ENCODE data around the gene CGB3.

CGB3 gene

GRCh38 chr19:49009828-49010227 is 14.3 kb downstream of the CGB3 start:
- WGBS (ENCODE audit: insufficient coverage): 98% methylated on average over 13 of the region's 18 CpGs
- no peak for DNase-seq
- H3K27ac ChIP-seq (ENCODE audit: insufficient read depth in 1 of 2, low read depth in 1 of 2, low read length in 2 of 2, poor library complexity in 1 of 2, severe bottlenecking in 2 of 2): no peak overlapping the region
- no peaks in the 10 kb centered on the region for H3K9me3 ChIP-seq (ENCODE audit: control extremely low read depth in 1 of 5, control insufficient read depth in 4 of 5, insufficient read depth in 2 of 5, low read depth in 1 of 5, low read length in 4 of 5)
- H3K36me3 ChIP-seq (ENCODE audit: control insufficient read depth in 4 of 4, insufficient read depth in 4 of 4, low read length in 3 of 4): peaks cover 16 to 78% (median 58%) of the 10 kb centered on the region in 4 experiments
- POLR2A ChIA-PET: interaction anchor here (0.6 kb wide), 1 partner anchor 48 kb away, joined by 6 read pairs; the partner anchor contains the start of gene CGB7
- no peaks in the 10 kb centered on the region for H3K27me3 ChIP-seq (replicated peaks in 2 of 5; ENCODE audit: control insufficient read depth in 4 of 5, insufficient read depth in 5 of 5, low read length in 4 of 5)
- H3K4me3 ChIP-seq (ENCODE audit: control insufficient read depth in 1 of 7, extremely low read depth in 1 of 7, insufficient read depth in 4 of 7, low read depth in 2 of 7, low read length in 6 of 7): no peak overlapping the region
- CTCF ChIA-PET: interaction anchor here (0.6 to 4.3 kb wide), 4 partner anchors 8 to 16 kb away, joined by 3 to 15 read pairs (median 4); partner anchors contain the start of genes GYS1 and RUVBL2
- H3K4me1 ChIP-seq (ENCODE audit: control extremely low read depth in 1 of 4, control insufficient read depth in 4 of 4, insufficient read depth in 4 of 4, low read length in 3 of 4): no peaks in the 10 kb centered on the region

GRCh38 chr19:49006905-49007304 is 17.2 kb downstream of the CGB3 start:
- no peak for DNase-seq
- H3K4me3 ChIP-seq (ENCODE audit: control insufficient read depth in 1 of 7, extremely low read depth in 1 of 7, insufficient read depth in 4 of 7, low read depth in 2 of 7, low read length in 6 of 7): no peak overlapping the region
- 97% methylated on average over 22 of the region's 22 CpGs for WGBS (ENCODE audit: insufficient coverage)
- POLR2A ChIA-PET: no interaction called here
- no peaks in the 10 kb centered on the region for H3K4me1 ChIP-seq (ENCODE audit: control extremely low read depth in 1 of 4, control insufficient read depth in 4 of 4, insufficient read depth in 4 of 4, low read length in 3 of 4)
- CTCF ChIA-PET: interaction anchor here (1.0 kb wide), 1 partner anchor 13 kb away, joined by 3 read pairs; no protein-coding TSS in a partner anchor
- no peak overlapping the region for H3K27ac ChIP-seq (ENCODE audit: insufficient read depth in 1 of 2, low read depth in 1 of 2, low read length in 2 of 2, poor library complexity in 1 of 2, severe bottlenecking in 2 of 2)
- no peaks in the 10 kb centered on the region for H3K9me3 ChIP-seq (ENCODE audit: control extremely low read depth in 1 of 5, control insufficient read depth in 4 of 5, insufficient read depth in 2 of 5, low read depth in 1 of 5, low read length in 4 of 5)
- no peaks in the 10 kb centered on the region for H3K27me3 ChIP-seq (replicated peaks in 2 of 5; ENCODE audit: control insufficient read depth in 4 of 5, insufficient read depth in 5 of 5, low read length in 4 of 5)
- peaks cover 19 to 78% (median 58%) of the 10 kb centered on the region in 4 experiments for H3K36me3 ChIP-seq (ENCODE audit: control insufficient read depth in 4 of 4, insufficient read depth in 4 of 4, low read length in 3 of 4)

- DNase-seq: no peak
- Histone ChIP-seq H3K4me1 (ENCODE audit: control extremely low read depth in 1 of 4, control insufficient read depth in 4 of 4, insufficient read depth in 4 of 4, low read length in 3 of 4) (no peaks in the 10 kb centered on the region), H3K36me3 (ENCODE audit: control insufficient read depth in 4 of 4, insufficient read depth in 4 of 4, low read length in 3 of 4) (peaks cover 19 to 65% (median 41%) of the 10 kb centered on the region in 4 experiments), H3K4me3 (ENCODE audit: control insufficient read depth in 1 of 7, extremely low read depth in 1 of 7, insufficient read depth in 4 of 7, low read depth in 2 of 7, low read length in 6 of 7) (no peak overlapping the region), H3K27ac (ENCODE audit: insufficient read depth in 1 of 2, low read depth in 1 of 2, low read length in 2 of 2, poor library complexity in 1 of 2, severe bottlenecking in 2 of 2) (no peak overlapping the region), H3K27me3 (replicated peaks in 2 of 5; ENCODE audit: control insufficient read depth in 4 of 5, insufficient read depth in 5 of 5, low read length in 4 of 5) (no peaks in the 10 kb centered on the region), H3K9me3 (ENCODE audit: control extremely low read depth in 1 of 5, control insufficient read depth in 4 of 5, insufficient read depth in 2 of 5, low read depth in 1 of 5, low read length in 4 of 5) (no peaks in the 10 kb centered on the region)
- ChIA-PET CTCF (interaction anchor here (1.1 kb wide), 1 partner anchor 9 kb away, joined by 3 read pairs; no protein-coding TSS in a partner anchor), POLR2A (no interaction called here)
- whole genome bisulfite sequencing (ENCODE audit: insufficient coverage): 98% methylated on average over 6 of the region's 7 CpGs
Measured at GRCh38 chr19:49004964-49005614, 19.0 kb downstream of the CGB3 start.

- Histone ChIP-seq H3K27me3 (replicated peaks in 2 of 5; ENCODE audit: control insufficient read depth in 4 of 5, insufficient read depth in 5 of 5, low read length in 4 of 5) (no peaks in the 10 kb centered on the region), H3K9me3 (ENCODE audit: control extremely low read depth in 1 of 5, control insufficient read depth in 4 of 5, insufficient read depth in 2 of 5, low read depth in 1 of 5, low read length in 4 of 5) (no peaks in the 10 kb centered on the region), H3K36me3 (ENCODE audit: control insufficient read depth in 4 of 4, insufficient read depth in 4 of 4, low read length in 3 of 4) (peaks cover 16 to 66% (median 39%) of the 10 kb centered on the region in 4 experiments), H3K27ac (ENCODE audit: insufficient read depth in 1 of 2, low read depth in 1 of 2, low read length in 2 of 2, poor library complexity in 1 of 2, severe bottlenecking in 2 of 2) (no peak overlapping the region), H3K4me3 (ENCODE audit: control insufficient read depth in 1 of 7, extremely low read depth in 1 of 7, insufficient read depth in 4 of 7, low read depth in 2 of 7, low read length in 6 of 7) (no peak overlapping the region), H3K4me1 (ENCODE audit: control extremely low read depth in 1 of 4, control insufficient read depth in 4 of 4, insufficient read depth in 4 of 4, low read length in 3 of 4) (no peaks in the 10 kb centered on the region)
- 99% methylated on average over 10 of the region's 15 CpGs for WGBS (ENCODE audit: insufficient coverage)
- ChIA-PET POLR2A (no interaction called here), CTCF (interaction anchor here (0.9 kb wide), 1 partner anchor 8 kb away, joined by 3 read pairs; no protein-coding TSS in a partner anchor)
- DNase-seq: no peak
Measured at GRCh38 chr19:49004133-49004532, 20.0 kb downstream of the CGB3 start.

GRCh38 chr19:48999481-49000325 is 24.4 kb downstream of the CGB3 start:
- Histone ChIP-seq H3K27me3 (replicated peaks in 2 of 5; ENCODE audit: control insufficient read depth in 4 of 5, insufficient read depth in 5 of 5, low read length in 4 of 5) (no peaks in the 10 kb centered on the region), H3K9me3 (ENCODE audit: control extremely low read depth in 1 of 5, control insufficient read depth in 4 of 5, insufficient read depth in 2 of 5, low read depth in 1 of 5, low read length in 4 of 5) (no peaks in the 10 kb centered on the region), H3K4me1 (ENCODE audit: control extremely low read depth in 1 of 4, control insufficient read depth in 4 of 4, insufficient read depth in 4 of 4, low read length in 3 of 4) (peaks cover 0 to 9% (median 5%) of the 10 kb centered on the region in 4 experiments), H3K36me3 (ENCODE audit: control insufficient read depth in 4 of 4, insufficient read depth in 4 of 4, low read length in 3 of 4) (peaks cover 4 to 39% (median 25%) of the 10 kb centered on the region in 4 experiments), H3K27ac (ENCODE audit: insufficient read depth in 1 of 2, low read depth in 1 of 2, low read length in 2 of 2, poor library complexity in 1 of 2, severe bottlenecking in 2 of 2) (no peak overlapping the region), H3K4me3 (ENCODE audit: control insufficient read depth in 1 of 7, extremely low read depth in 1 of 7, insufficient read depth in 4 of 7, low read depth in 2 of 7, low read length in 6 of 7) (no peak overlapping the region)
- peak; percentile 63 to 86 (median 85) for DNase-seq
- 79% methylated on average over 14 of the region's 16 CpGs for WGBS (ENCODE audit: insufficient coverage)
- ChIA-PET POLR2A (no interaction called here), CTCF (interaction anchor here (0.8 to 2.0 kb wide), 10 partner anchors 9 to 225 kb away, joined by 3 to 15 read pairs (median 4); partner anchors contain the start of gene CGB2)

GRCh38 chr19:48997972-48998371 is 26.2 kb downstream of the CGB3 start:
- H3K27me3 ChIP-seq (replicated peaks in 2 of 5; ENCODE audit: control insufficient read depth in 4 of 5, insufficient read depth in 5 of 5, low read length in 4 of 5): no peaks in the 10 kb centered on the region
- POLR2A ChIA-PET: no interaction called here
- peak overlapping the region in 1 of 2 experiments; percentile 47 for H3K27ac ChIP-seq (ENCODE audit: insufficient read depth in 1 of 2, low read depth in 1 of 2, low read length in 2 of 2, poor library complexity in 1 of 2, severe bottlenecking in 2 of 2)
- H3K36me3 ChIP-seq (ENCODE audit: control insufficient read depth in 4 of 4, insufficient read depth in 4 of 4, low read length in 3 of 4): peaks cover 0 to 23% (median 13%) of the 10 kb centered on the region in 4 experiments
- H3K4me3 ChIP-seq (ENCODE audit: control insufficient read depth in 1 of 7, extremely low read depth in 1 of 7, insufficient read depth in 4 of 7, low read depth in 2 of 7, low read length in 6 of 7): no peak overlapping the region
- peaks cover 4 to 16% (median 13%) of the 10 kb centered on the region in 4 experiments for H3K4me1 ChIP-seq (ENCODE audit: control extremely low read depth in 1 of 4, control insufficient read depth in 4 of 4, insufficient read depth in 4 of 4, low read length in 3 of 4)
- WGBS (ENCODE audit: insufficient coverage): 83% methylated on average over 3 of the region's 5 CpGs
- peak in 2 of 3 donors; percentile 55 to 63 for DNase-seq
- CTCF ChIA-PET: interaction anchor here (0.7 to 1.5 kb wide), 5 partner anchors 12 to 76 kb away, joined by 3 to 6 read pairs (median 4); partner anchors contain the start of gene LHB
- H3K9me3 ChIP-seq (ENCODE audit: control extremely low read depth in 1 of 5, control insufficient read depth in 4 of 5, insufficient read depth in 2 of 5, low read depth in 1 of 5, low read length in 4 of 5): no peaks in the 10 kb centered on the region
